ENCODE results near the gene NAALADL2.

Gene NAALADL2

GRCh38 chr3:175535351-175535750 lies 676.2 kb downstream of the NAALADL2 start:
- no peak for DNase-seq (ENCODE audit: extremely low spot score)
- no peak for TF ChIP-seq CTCF (IDR thresholded peaks at IDR 0.05; ENCODE audit: control extremely low read depth, extremely low read depth, low read depth, missing control alignments)
- POLR2A ChIA-PET = no interaction called here
- CTCF ChIA-PET = no interaction called here

GRCh38 chr3:175546115-175546514 lies 687.0 kb downstream of the NAALADL2 start:
- CTCF ChIA-PET = no interaction called here
- POLR2A ChIA-PET = no interaction called here
- TF ChIP-seq CTCF (IDR thresholded peaks at IDR 0.05; ENCODE audit: control extremely low read depth, extremely low read depth, low read depth, missing control alignments) = no peak
- no peak for DNase-seq (ENCODE audit: extremely low spot score)

GRCh38 chr3:175552929-175553328 lies 693.8 kb downstream of the NAALADL2 start:
- no peak for TF ChIP-seq CTCF (IDR thresholded peaks at IDR 0.05; ENCODE audit: control extremely low read depth, extremely low read depth, low read depth, missing control alignments)
- DNase-seq (ENCODE audit: extremely low spot score) = no peak
- CTCF ChIA-PET = no interaction called here

DNA sequence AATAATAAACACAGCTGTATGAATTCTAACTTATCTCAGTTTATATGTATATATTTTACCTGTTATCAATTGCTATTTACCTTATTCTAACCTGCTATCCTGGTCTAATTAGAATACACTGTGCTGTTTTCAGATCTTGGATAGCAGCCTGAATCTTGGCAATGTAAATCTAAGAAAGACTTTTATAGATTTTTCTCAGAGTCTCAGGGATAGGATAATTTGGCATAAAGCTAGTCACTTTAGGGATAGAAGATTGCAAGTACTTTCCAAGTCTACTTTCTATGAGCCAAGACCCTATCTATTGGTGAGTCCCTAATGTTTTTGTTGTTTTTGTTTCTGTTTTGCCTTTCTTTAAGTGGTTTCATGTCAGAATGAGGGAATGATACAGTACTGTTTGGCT lies 695.7 kb downstream of the NAALADL2 start:
- ChIA-PET POLR2A (no interaction called here), CTCF (no interaction called here)
- no peak for TF ChIP-seq CTCF (IDR thresholded peaks at IDR 0.05; ENCODE audit: control extremely low read depth, extremely low read depth, low read depth, missing control alignments)
- no peak for DNase-seq (ENCODE audit: extremely low spot score)

More at GRCh38 chr3:175552929-175553328, 693.8 kb downstream of the NAALADL2 start:
- POLR2A ChIA-PET = no interaction called here

DNA sequence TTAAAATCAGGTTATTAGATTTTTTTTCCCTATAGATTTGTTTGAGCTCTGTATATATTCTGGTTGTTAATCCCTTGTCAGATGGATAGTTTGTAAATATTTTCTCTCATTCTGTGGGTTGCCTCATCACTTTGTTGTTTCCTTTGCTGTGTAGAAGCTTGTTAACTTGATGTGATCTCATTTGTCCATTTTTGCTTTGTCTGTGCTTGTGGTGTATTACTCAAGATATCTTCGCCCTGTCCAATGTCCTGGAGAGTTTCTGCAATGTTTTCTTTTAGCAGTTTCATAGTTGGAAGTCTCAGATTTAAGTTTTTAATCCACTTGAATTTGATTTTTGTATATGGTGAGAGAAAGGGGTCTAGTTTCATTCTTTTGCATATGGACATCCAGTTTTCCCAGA lies 699.1 kb downstream of the NAALADL2 start:
- POLR2A ChIA-PET = no interaction called here
- no peak for DNase-seq (ENCODE audit: extremely low spot score)
- no peak for TF ChIP-seq CTCF (IDR thresholded peaks at IDR 0.05; ENCODE audit: control extremely low read depth, extremely low read depth, low read depth, missing control alignments)
- CTCF ChIA-PET = no interaction called here

DNA sequence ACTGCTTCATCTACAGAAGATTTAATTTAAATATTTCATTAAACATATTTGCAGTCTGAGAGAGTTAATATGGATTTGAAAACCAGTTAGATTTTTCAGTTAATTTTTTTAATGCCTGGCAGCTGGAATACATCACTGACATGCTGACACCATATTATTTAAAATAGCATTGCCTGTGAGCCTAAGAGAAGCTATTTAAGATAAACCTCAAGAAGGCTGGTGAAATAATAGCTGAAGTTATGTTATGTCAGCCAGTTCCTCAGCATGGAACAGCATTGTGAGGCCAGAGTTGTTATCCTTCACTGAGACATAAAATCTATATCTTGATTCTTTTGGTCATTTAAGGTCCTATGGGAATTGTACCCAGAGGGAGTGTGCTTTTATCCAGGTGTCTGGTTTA lies 705.2 kb downstream of the NAALADL2 start:
- ChIA-PET POLR2A (no interaction called here), CTCF (no interaction called here)
- TF ChIP-seq CTCF (IDR thresholded peaks at IDR 0.05; ENCODE audit: control extremely low read depth, extremely low read depth, low read depth, missing control alignments) = no peak
- no peak for DNase-seq (ENCODE audit: extremely low spot score)

- POLR2A ChIA-PET = no interaction called here
- CTCF ChIA-PET = no interaction called here
- no peak for TF ChIP-seq CTCF (IDR thresholded peaks at IDR 0.05; ENCODE audit: control extremely low read depth, extremely low read depth, low read depth, missing control alignments)
- DNase-seq (ENCODE audit: extremely low spot score) = no peak
Observed at GRCh38 chr3:175571096-175571495, 712.0 kb downstream of the NAALADL2 start.

All from GM10248 (cell line).